HG03095 (cell line): ENCODE results near the gene MAPK10.
"Not testable (repeated sequence)": the region's sequence is repeated elsewhere in the genome, so short reads cannot be mapped to it uniquely, and the experiment has no call there.

Source experiments
- ATAC-seq: cut with Tn5 transposase; IDR thresholded peaks from one replicate; pipeline ENCODE4 v1.9.1; 2021; ENCODE audit warnings: moderate library complexity; ENCODE audit not compliant: unreplicated experiment

MAPK10 gene

DNA sequence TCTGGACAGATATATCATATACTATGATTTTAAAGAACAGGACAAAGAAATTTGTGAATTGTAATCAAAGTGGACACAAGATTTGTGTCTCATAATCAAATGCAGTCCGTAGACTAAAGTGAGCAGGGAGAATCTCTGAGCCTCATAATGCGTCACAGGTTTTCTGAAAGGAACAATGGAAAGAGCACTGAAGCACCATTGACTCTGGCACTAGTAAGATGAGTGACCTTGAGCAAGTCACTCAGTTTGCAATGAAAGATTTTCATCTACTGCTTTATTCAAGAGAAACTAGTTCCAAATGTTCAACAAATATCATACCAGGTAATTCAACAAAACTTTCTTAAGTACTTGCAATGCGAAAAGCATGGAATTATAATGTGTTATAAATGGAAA is 315.3 kb downstream of the MAPK10 start:
- no peak for ATAC-seq

GRCh38 chr4:86043755-86044592 is 315.9 kb downstream of the MAPK10 start:
- no peak for ATAC-seq

DNA sequence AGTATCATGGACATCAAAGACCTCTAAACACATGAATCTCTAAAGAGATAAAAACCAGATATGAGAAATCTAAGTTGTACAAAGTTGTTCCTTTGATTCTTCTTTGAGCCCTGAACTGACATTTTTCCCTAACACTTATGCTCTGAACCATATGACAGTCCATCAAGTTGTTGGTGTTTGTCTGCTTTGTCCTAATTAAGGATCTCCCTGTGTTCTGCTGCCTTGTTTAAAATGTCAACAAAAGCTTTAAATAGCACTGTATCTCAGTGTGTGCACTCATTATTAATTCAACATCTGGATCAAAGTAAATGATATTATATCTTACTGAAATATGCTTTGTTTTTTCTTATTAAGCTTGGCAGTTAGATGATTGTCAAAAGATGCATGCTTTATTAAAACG is 321.8 kb downstream of the MAPK10 start:
- ATAC-seq = no peak

GRCh38 chr4:86036736-86037135 is 323.1 kb downstream of the MAPK10 start:
- ATAC-seq = no peak

GRCh38 chr4:86035688-86036087 is 324.2 kb downstream of the MAPK10 start:
- no peak for ATAC-seq

- no peak for ATAC-seq
Observed at GRCh38 chr4:86034616-86035015, 325.2 kb downstream of the MAPK10 start.

- ATAC-seq = no peak
Observed at GRCh38 chr4:86033171-86033570, 326.7 kb downstream of the MAPK10 start.

DNA sequence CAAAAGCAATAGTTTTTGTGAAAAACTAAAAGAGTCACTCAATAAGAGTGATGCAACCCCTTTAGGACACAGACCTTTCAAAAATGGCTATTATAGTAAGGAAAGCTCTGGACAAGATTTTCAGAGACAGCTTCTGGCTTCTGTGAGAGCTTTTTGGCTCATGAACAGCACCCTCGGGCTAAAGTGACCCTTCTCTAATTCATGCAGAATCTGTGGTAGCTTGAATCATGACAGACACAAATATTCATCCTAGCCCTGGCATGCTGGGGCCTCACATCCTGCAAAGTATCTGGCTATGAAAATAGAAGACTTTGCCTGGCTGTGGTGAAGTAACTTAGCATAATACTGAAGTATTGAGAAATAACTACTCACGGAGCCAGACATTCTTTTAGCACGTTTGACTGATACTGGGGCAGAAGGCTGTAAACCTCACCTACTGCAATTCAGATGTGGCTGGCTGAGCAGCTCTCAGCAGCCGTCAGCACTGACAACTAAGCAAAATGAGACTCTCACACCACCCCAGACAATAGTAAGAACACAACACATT is 327.3 kb downstream of the MAPK10 start:
- no peak for ATAC-seq

DNA sequence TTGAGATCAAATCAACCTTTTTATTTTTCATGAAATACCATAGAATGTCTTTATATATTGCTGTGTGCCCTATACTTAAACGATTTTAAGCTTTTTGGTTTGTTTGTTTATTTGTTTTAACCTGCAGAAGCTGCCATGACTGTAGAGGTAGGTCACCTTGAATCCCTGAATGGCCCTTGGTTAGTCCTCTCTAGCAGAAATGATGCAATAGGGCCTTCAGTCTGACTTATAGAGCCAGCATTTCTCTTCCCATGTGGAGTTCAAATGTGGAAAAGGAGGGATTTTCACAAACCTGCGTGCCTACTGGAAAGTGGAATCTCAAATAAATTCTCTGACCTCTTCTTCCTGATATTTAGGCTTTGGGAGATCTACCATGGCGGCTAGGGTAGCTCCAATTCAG is 327.9 kb downstream of the MAPK10 start:
- ATAC-seq = no peak

DNA sequence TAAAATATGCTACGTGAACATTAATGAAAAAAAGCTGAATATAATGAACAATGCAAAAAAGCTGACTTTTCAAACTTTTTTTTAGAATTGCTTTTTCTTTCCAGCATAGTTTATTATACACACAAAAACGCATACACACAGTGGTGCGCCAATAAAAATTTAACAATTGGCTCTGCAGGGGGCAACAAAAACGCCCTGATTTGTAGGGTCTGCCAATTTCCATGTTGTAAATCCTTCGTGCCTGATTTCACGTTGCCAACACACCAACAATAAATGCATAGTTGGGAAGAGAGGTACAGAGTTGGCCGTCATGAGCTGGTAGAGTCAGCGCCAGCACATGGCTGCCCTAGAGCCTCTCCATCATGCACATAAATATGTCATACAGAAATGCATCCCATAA is 333.1 kb downstream of the MAPK10 start:
- no peak for ATAC-seq

DNA sequence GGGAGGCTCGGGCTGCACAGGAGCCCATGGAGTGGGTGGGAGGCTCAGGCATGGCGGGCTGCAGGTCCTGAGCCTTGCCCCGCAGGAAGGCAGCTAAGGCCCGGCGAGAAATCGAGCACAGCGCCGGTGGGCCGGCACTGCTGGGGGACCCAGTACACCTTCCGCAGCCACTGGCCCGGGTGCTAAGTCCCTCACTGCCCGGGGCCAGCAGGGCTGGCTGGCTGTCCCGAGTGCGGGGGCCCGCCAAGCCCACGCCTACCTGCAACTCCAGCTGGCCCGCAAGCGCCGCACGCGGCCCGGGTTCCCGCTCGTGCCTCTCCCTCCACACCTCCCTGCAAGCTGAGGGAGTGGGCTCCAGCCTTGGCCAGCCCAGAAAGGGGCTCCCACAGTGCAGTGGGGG is 338.2 kb downstream of the MAPK10 start:
- ATAC-seq = not testable (repeated sequence)

DNA sequence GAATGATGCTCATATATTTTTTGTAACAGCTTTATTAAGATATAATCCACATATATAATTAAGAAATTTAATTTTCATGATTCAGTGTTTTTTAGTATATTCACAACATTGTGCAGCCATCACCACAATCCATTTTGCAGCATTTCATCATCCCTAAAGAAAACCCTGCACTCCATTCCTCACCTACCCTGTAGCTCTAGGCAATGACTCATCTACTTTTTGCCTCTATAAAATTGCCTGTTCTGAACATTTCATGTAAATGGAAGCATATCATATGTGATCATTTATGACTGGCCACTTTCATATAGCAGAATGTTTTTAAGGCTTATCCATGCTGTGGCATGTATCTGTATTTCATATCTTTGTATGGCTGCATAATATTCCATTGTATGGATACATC is 339.9 kb downstream of the MAPK10 start:
- no peak for ATAC-seq

GRCh38 chr4:86019362-86019761 is 340.5 kb downstream of the MAPK10 start:
- ATAC-seq = no peak

- no peak for ATAC-seq
Observed at GRCh38 chr4:86015412-86016350, 344.2 kb downstream of the MAPK10 start.

GRCh38 chr4:86014599-86014998 is 345.3 kb downstream of the MAPK10 start:
- ATAC-seq = peak; percentile 95

DNA sequence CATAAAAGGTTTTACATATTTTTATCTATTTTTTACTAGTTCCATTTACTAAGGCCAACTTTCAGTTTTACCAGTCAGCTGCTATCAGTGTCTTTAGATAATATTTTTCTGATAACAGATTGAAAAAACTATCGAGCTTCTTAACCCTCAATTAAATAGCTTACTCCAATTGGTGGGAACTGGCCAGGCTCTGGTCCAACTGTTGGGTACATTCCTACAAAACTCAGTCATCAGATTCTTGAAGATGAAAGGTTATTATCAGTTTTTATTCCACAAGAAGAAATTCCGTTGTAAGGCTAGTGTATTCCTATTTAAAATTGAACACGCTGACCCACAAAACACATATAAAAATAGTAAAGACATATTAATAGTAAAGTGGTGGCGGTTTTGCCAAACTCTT is 346.2 kb downstream of the MAPK10 start:
- ATAC-seq = no peak

DNA sequence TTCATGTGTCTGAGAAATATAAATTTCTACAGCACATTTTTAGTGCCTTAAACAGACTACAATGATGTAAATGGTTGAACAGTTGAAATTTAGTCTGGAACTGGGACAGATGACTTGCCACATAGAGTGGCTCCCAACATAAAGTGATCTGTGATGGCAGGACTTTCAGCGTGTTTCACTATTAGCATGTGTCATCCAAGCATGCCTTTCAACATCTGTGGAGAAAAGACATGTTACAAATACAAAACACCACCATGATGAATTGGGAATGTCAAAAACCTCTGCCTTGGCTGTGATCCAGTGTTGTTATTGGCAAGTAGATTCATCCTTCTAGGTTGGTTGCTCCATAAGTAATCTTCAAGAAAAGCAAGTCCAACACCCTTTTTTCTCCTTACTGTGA is 348.7 kb downstream of the MAPK10 start:
- no peak for ATAC-seq

GRCh38 chr4:86007042-86007441 is 352.8 kb downstream of the MAPK10 start:
- ATAC-seq = no peak

DNA sequence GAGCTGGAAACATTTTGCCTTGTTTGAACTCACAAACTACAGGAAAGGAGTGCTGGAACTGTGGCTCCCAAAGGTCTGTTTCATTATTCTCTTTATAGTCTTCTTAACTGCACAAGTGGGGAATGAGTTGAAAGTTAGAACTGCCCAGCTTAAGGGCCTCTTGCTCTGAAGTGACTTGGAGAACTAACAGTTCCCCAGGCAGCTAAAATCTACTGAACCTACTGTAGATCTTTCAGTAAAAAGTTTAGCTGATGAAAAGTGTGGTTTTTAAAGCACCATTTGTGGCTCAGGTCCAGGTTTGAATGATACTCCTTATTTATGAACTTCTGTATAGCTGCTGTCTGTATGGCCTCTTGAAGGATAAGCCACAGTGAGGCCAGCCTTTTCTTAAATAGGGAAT is 353.8 kb downstream of the MAPK10 start:
- no peak for ATAC-seq

GRCh38 chr4:86004030-86004429 is 355.8 kb downstream of the MAPK10 start:
- no peak for ATAC-seq

DNA sequence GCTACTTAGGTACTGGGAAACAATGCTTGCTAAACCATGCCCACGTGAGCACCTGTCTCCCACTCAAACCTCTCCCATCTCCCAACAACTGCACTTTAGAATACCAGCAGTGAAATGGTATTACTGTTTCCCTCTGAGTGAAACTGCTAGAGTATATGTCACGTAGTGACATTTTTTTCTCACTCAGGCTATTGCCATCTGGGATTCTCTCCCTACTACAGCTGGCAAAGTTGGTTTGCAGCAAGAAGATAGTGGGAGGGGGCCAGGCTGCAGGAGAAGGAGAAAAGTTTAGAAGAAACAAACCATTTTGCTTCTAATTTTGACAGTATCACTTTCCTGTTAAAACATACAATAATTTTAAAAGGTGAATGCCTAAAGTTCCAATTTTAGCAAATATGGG is 358.3 kb downstream of the MAPK10 start:
- no peak for ATAC-seq

GRCh38 chr4:85995361-85995760 is 364.5 kb downstream of the MAPK10 start:
- ATAC-seq = no peak
